BJ (cell line): ENCODE data around the gene SCYL2. TPM values are rescaled to one million over a fixed set of nuclear protein-coding genes. Genes with fewer than 3 reads are reported as not detected.

Source experiments
- CTCF ChIA-PET: fragments of 350-600 bp; formaldehyde crosslinking; extraction: SDS; loops from one replicate; lab custom pipeline; 2021; ENCODE audit warnings: antibody characterized with exemption, inconsistent platforms; lab: Yijun Ruan, JAX
- POLR2A ChIA-PET: fragments of 300-600 bp; sonication (Branson Sonifier 250); formaldehyde crosslinking; extraction: SDS; loops from one replicate; lab custom pipeline; 2021; ENCODE audit warnings: antibody characterized with exemption; lab: Charles Lee
- DNase-seq: peaks from one replicate; pipeline ENCODE4 v3.0.0-alpha.2; 2011; ENCODE audit warnings: low read depth
- H3K27me3 ChIP-seq: 2 replicates; pipeline ENCODE4 v1.6.0; 2011; ENCODE audit warnings: low read length; ENCODE audit not compliant: control insufficient read depth, insufficient read depth
- H3K36me3 ChIP-seq: 2 replicates; pipeline ENCODE4 v1.5.1; 2011; ENCODE audit warnings: low read length; ENCODE audit not compliant: control insufficient read depth, insufficient read depth
- H3K4me3 ChIP-seq: 2 replicates; pipeline ENCODE4 v1.5.1; 2011; ENCODE audit warnings: low read depth, mild to moderate bottlenecking, control low read depth, low read length
- CTCF ChIP-seq: IDR thresholded peaks from 2 replicates; pipeline ENCODE4 v1.5.1; 2011; ENCODE audit warnings: low read depth, mild to moderate bottlenecking, control low read depth, inconsistent platforms, low read length, moderate library complexity; ENCODE audit not compliant: insufficient read depth
- polyA plus RNA-seq: library from polyadenylated mRNA; depleted of rRNA; stranded (reverse); fragments of >200 nt; gene quantifications from 2 replicates; pipeline ENCODE4 v1.2.3, GENCODE V29; 2011

Gene SCYL2
- polyA plus RNA-seq, 1 experiment: 12.4 TPM

GRCh38 chr12:100360450-100360849 lies 93.5 kb downstream of the SCYL2 start:
- TF ChIP-seq CTCF: no peak
- POLR2A ChIA-PET: no interaction called here
- CTCF ChIA-PET: interaction anchor here (0.6 to 4.2 kb wide), 4 partner anchors 9 to 240 kb away, joined by 3 to 14 read pairs (median 4); no protein-coding TSS in a partner anchor
- Histone ChIP-seq H3K36me3 (no peaks in the 10 kb centered on the region), H3K4me3 (no peak overlapping the region), H3K27me3 (peaks cover 10% of the 10 kb centered on the region)
- DNase-seq: no peak

GRCh38 chr12:100364324-100364723 lies 97.3 kb downstream of the SCYL2 start:
- Histone ChIP-seq H3K4me3 (no peak overlapping the region), H3K36me3 (no peaks in the 10 kb centered on the region), H3K27me3 (no peaks in the 10 kb centered on the region; the same call in 1 of the 2 replicates)
- no peak for TF ChIP-seq CTCF
- ChIA-PET CTCF (no interaction called here), POLR2A (no interaction called here)
- no peak for DNase-seq

- no peak for TF ChIP-seq CTCF
- H3K27me3 ChIP-seq: no peaks in the 10 kb centered on the region; the same call in 1 of the 2 replicates
Measured at GRCh38 chr12:100365411-100365810, 98.4 kb downstream of the SCYL2 start.

GRCh38 chr12:100368066-100368465 lies 101.1 kb downstream of the SCYL2 start:
- Histone ChIP-seq H3K4me3 (no peak overlapping the region), H3K36me3 (no peaks in the 10 kb centered on the region), H3K27me3 (no peaks in the 10 kb centered on the region; the same call in 1 of the 2 replicates)
- DNase-seq: no peak
- TF ChIP-seq CTCF: no peak
- ChIA-PET CTCF (no interaction called here), POLR2A (no interaction called here)

More at GRCh38 chr12:100365411-100365810, 98.4 kb downstream of the SCYL2 start:
- CTCF ChIA-PET: no interaction called here
- H3K4me3 ChIP-seq: no peak overlapping the region
- no peaks in the 10 kb centered on the region for H3K36me3 ChIP-seq
- DNase-seq: no peak
- POLR2A ChIA-PET: no interaction called here

- H3K27me3 ChIP-seq: peaks cover 3% of the 10 kb centered on the region; the same call in 1 of the 2 replicates
- ChIA-PET POLR2A (no interaction called here), CTCF (no interaction called here)
- DNase-seq: no peak
- no peak overlapping the region for H3K4me3 ChIP-seq
- TF ChIP-seq CTCF: no peak
- no peaks in the 10 kb centered on the region for H3K36me3 ChIP-seq
Measured at GRCh38 chr12:100371146-100371545, 104.2 kb downstream of the SCYL2 start.
